NCI-H526 (cell line): Measurements from ENCODE around the gene LRP5.
A peak's percentile ranks its signal among the peaks of the same experiment; 100 is the strongest.
"Not testable (repeated sequence)": the region's sequence is repeated elsewhere in the genome, so short reads cannot be mapped to it uniquely, and the experiment has no call there.

Source experiments
- DNase-seq, 2 experiments: peaks; one replicate each; lab custom pipeline; 2025; lab: John Stamatoyannopoulos, UW

LRP5 gene

DNA sequence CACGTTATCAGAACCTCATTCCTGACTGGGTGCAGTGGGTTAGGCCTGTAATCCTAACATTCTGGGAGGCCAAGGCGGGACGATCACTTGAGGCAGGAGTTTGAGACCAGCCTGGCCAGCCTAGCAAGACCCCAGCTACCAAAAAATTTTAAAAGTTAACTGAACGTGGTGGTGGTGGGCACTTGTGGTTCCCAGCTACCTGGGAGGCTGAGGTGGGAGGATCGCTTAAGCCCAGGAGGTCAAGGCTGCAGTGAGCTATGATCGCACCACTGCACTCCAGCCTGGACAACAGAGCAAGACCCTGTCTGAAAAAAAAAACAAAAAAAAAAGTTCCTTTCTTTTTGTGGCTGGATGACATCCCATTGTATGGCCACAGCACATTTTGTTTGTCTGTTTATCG, 80.4 kb downstream of the LRP5 start:
- DNase-seq: no peak

- peak in 1 of 2 experiments; percentile 20 for DNase-seq
These were observed 84.1 kb downstream of the LRP5 start for GRCh38 chr11:68396516-68396915.

- DNase-seq: no peak
These were observed 84.9 kb downstream of the LRP5 start for GRCh38 chr11:68397256-68397655.

DNA sequence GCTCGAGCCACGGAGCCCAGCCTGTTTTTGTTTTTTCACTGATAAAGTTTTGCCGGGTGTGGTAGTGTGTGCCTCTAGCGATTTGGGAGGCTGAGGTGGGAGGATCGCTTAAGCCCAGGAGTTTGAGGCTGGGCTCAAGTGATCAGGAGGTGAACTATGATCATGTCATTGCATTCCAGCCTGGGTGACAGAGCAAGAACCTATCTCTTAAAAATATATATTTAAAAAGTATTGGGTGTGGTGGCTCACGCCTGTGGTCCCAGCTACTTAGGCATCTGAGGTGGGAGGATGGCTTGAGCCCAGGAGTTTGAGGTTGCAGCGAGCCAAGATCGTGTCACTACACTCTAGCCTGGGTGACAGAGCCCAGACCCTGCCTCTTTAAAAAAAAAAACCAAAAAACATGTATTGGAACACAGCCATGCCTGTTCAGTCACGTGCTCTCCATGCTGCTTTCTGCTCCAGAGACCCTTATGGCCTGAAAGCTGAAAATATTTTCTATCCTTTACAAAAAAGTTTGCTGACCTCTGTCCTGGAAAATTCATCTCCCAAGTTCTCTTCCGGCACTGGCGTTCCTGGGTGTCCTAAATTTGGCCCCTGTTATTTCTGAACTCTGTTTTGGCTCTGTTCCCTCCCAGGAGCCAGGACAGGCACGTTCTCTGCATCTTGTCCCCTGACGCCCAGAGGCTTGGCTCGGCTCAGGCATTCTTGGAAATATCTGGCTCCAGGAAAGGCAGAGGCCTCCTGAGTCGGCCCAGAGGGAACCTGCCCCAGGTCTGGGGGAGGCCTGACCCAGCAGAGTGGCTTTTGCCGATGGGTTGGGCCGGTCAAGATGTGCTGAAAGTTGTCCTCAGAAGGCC, 86.8 kb downstream of the LRP5 start:
- no peak for DNase-seq

- DNase-seq: no peak
These were observed 87.5 kb downstream of the LRP5 start for GRCh38 chr11:68399916-68400315.

DNA sequence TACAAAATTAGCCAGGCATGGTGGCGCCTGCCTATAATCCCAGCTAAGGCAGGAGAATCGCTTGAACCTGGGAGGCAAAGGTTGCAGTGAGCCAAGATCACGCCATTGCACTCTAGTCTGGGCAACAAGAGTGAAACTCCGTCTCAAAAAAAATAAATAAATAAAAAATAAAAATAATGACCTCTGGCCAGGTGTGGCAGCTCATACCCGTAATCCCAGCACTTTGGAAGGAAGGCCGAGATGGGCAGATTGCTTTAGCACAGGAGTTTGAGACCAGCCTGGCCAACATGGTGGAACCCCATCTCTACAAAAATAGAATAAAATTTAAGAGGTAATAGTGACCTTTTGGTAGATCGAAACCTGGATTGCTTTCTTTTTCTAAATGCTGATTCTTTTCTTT, 88.2 kb downstream of the LRP5 start:
- not testable (repeated sequence) for DNase-seq

GRCh38 chr11:68401856-68402255, 89.5 kb downstream of the LRP5 start:
- no peak for DNase-seq

- DNase-seq: peak in 1 of 2 experiments; percentile 13
These were observed 90.1 kb downstream of the LRP5 start for GRCh38 chr11:68402355-68403031.

- DNase-seq: no peak
These were observed 91.0 kb downstream of the LRP5 start for GRCh38 chr11:68403424-68403823.

DNA sequence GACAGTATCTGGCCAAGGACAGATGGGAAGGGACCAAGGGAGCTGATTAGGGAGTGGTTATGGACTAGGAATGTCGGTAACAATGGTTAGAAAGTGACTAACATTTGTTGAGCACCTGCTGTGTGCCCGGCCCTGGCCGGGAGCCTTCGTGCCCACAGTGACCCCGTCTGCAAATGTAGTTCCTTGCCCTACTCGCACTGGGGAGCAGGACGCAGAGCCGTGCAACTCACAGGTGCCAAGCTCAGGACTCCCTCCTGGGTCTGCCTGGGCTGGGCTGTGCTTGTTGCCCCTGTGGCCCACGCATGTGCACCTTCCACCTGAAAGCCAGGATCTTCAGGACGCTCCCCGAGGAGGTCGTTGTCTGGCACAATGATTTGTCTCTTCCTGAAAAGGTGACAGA, 91.4 kb downstream of the LRP5 start:
- no peak for DNase-seq

DNA sequence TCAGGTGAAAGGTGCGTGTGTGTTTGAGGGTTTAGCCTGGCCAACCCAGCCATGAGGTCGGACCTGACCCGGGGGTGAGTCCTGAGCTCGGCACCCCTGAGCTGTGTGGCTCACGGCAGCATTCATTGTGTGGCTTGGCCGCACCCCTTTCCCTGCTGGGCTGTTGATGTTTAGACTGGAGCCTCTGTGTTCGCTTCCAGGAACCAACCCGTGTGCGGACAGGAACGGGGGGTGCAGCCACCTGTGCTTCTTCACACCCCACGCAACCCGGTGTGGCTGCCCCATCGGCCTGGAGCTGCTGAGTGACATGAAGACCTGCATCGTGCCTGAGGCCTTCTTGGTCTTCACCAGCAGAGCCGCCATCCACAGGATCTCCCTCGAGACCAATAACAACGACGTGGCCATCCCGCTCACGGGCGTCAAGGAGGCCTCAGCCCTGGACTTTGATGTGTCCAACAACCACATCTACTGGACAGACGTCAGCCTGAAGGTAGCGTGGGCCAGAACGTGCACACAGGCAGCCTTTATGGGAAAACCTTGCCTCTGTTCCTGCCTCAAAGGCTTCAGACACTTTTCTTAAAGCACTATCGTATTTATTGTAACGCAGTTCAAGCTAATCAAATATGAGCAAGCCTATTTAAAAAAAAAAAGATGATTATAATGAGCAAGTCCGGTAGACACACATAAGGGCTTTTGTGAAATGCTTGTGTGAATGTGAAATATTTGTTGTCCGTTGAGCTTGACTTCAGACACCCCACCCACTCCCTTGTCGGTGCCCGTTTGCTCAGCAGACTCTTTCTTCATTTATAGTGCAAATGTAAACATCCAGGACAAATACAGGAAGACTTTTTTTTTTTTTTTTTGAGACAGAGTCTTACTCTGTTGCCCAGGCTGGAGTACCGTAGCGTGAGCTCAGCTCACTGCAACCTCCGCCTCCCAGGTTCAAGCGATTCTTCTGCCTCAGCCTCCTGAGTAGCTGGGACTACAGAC, 94.2 kb downstream of the LRP5 start:
- peak in 1 of 2 experiments; percentile 15 for DNase-seq

- DNase-seq: no peak
These were observed 96.1 kb downstream of the LRP5 start for GRCh38 chr11:68408512-68408911.

DNA sequence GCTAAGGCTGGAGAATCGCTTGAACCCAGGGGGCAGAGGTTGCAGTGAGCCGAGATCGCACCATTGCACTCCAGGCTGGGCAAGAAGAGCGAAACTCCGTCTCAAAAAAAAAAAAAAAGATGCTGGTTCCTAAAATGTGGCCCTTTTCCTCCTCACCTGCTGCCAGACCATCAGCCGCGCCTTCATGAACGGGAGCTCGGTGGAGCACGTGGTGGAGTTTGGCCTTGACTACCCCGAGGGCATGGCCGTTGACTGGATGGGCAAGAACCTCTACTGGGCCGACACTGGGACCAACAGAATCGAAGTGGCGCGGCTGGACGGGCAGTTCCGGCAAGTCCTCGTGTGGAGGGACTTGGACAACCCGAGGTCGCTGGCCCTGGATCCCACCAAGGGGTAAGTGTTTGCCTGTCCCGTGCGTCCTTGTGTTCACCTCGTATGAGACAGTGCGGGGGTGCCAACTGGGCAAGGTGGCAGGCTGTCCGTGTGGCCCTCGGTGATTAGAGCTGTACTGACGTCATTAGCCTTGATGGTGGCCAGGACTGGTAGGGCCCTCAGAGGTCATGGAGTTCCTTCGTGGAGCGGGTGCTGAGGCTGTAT, 97.5 kb downstream of the LRP5 start:
- DNase-seq: no peak

DNA sequence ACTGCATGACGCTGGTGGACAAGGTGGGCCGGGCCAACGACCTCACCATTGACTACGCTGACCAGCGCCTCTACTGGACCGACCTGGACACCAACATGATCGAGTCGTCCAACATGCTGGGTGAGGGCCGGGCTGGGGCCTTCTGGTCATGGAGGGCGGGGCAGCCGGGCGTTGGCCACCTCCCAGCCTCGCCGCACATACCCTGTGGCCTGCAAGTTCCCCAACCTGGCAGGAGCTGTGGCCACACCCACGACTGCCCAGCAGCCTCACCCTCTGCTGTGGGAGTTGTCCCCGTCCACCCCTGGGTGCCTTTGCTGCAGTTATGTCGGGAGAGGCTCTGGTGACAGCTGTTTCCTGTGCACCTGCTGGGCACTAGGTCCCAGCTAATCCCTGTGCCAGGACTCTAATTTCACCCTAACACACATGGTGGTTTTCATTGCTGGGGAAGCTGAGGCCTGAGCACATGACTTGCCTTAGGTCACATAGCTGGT, 99.2 kb downstream of the LRP5 start:
- DNase-seq: no peak

DNA sequence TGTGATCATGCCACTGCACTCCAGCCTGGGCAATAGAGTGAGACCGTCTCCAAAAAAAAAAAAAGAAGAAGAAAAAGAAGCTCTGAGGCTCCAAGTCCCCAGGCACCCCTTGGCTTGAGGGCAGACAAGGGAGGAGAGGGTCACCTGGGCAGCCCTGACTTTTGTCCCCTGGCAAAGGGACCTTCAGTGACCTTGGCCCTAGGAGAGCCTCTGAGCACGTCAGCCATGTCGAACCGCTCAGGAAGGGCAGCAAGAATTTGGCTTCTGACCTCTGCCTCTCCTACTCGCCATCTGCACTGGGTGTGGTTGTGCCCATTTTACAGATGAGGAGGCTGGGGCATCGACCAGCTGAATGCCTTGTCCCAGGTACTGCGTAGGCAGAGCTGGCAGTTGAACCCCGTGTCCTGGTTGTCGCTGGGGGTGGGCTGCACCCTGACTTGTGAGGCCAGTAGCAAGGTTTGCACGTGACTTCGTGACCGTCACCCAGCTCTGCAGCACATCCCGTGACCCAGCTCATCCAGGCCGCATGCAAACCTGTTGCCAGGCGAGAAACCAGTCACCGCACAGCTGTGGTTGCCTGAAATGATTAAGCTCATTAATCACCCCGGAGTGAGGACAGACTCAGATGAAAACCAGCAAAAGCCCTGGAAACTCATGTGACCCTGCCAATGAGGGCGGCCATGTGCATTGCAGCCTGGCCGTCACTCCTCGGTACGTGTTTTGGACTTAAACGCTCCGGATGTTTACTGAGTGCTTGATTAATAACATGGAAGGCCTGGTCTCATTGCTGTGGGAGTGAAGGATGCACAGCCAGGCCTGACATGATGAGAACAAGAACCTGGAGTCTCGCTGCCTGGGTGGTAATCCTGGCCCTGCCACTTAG, 100.4 kb downstream of the LRP5 start:
- DNase-seq: no peak

DNA sequence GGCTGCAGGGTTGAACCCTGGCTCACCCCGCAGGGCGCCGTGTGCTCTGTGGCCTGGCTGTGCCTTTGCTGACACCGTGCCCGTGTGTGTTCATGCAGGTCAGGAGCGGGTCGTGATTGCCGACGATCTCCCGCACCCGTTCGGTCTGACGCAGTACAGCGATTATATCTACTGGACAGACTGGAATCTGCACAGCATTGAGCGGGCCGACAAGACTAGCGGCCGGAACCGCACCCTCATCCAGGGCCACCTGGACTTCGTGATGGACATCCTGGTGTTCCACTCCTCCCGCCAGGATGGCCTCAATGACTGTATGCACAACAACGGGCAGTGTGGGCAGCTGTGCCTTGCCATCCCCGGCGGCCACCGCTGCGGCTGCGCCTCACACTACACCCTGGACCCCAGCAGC, 101.2 kb downstream of the LRP5 start:
- DNase-seq: no peak

- DNase-seq: no peak
These were observed 102.3 kb downstream of the LRP5 start for GRCh38 chr11:68414496-68415221.

- DNase-seq: no peak
These were observed 103.7 kb downstream of the LRP5 start for GRCh38 chr11:68416070-68416578.

DNA sequence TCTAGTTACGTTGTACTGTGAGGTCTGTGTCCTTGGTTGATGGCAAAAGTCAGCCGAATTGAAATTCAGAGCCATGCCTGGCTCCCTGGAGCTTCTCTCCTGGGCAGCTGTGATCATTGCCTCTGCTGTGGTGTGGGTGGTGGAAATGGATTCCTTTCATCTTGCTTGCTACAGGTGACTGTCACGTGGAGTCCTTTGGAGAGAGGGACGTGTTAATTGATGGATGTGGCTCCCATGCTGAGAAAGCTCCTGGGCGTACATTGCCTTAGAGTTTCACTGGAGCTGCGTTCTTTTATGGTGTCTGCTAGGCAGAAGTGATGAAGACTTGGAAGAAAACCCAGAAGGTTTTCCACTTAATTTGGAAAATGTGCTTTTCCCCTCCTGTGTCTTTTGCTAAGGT, 106.3 kb downstream of the LRP5 start:
- no peak for DNase-seq

GRCh38 chr11:68420171-68420570, 107.8 kb downstream of the LRP5 start:
- DNase-seq: no peak
